NB4 (cell line): ENCODE data around the gene IFNK.

Source experiments
- CTCF ChIP-seq: IDR thresholded peaks from one replicate; pipeline ENCODE4 v1.5.1; 2012; ENCODE audit warnings: low read depth, low read length
- MAX ChIP-seq: IDR thresholded peaks from 2 replicates; pipeline ENCODE4 v1.6.1; 2011; ENCODE audit warnings: low read depth, low read length
- MYC ChIP-seq: IDR thresholded peaks from 2 replicates; pipeline ENCODE4 v1.6.1; 2011; ENCODE audit warnings: low read depth, low read length
- POLR2A ChIP-seq: IDR thresholded peaks from 2 replicates; pipeline ENCODE4 v1.6.1; 2011; ENCODE audit warnings: mild to moderate bottlenecking; ENCODE audit not compliant: insufficient read length; ENCODE audit errors: extremely low read depth

DNA sequence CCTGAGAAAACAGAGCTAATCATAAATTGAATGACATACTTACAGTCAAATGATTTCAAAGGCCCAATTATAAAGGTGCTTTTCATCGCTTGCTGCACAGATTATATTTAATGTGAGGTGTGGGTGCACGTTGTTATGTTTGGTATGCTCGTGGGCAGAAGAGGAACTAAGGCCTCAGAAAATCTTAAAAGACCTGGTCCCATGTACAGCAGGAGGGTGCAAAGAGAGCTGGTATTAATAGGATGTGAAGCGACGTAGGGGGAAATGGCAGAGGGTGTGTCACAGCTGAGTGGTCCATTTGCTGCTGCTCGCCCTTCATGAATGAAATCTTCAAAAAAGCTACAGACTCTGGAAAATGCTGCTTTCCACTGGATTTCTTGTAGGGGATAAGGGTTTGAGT lies 40.5 kb upstream of the IFNK start:
- TF ChIP-seq CTCF (no peak), POLR2A (no peak), MAX (no peak), MYC (no peak)
